RWPE2 (cell line): ENCODE results near the gene OPTC.

Source experiments
- ATAC-seq: fragments of 200-7000 bp; cut with Tn5 transposase; 3 replicates; pipeline ENCODE4 v1.9.1; 2021; ENCODE audit warnings: low read depth
- DNase-seq: peaks from one replicate; pipeline ENCODE4 v3.0.0-alpha.2; 2020; ENCODE audit warnings: low spot score
- H3K27ac ChIP-seq: fragments of 450-650 bp; 2 replicates; pipeline ENCODE4 v1.5.1; 2017; ENCODE audit warnings: mild to moderate bottlenecking; ENCODE audit not compliant: poor library complexity, severe bottlenecking
- H3K27me3 ChIP-seq: fragments of 250-450 bp; sonication (Bioruptor Pico); 2 replicates; pipeline ENCODE4 v1.5.1; 2021; ENCODE audit warnings: mild to moderate bottlenecking, moderate library complexity; ENCODE audit not compliant: insufficient read depth, poor library complexity, severe bottlenecking
- H3K36me3 ChIP-seq: fragments of 250-450 bp; sonication (Bioruptor Pico); 2 replicates; pipeline ENCODE4 v1.5.1; 2020; ENCODE audit warnings: low read depth, mild to moderate bottlenecking, moderate library complexity
- H3K4me1 ChIP-seq: fragments of 250-450 bp; sonication (Bioruptor Pico); 2 replicates; pipeline ENCODE4 v1.5.1; 2021; ENCODE audit warnings: mild to moderate bottlenecking, moderate library complexity; ENCODE audit not compliant: insufficient read depth, poor library complexity, severe bottlenecking
- H3K4me3 ChIP-seq: fragments of 250-450 bp; sonication (Bioruptor Pico); 2 replicates; pipeline ENCODE4 v1.5.1; 2021; ENCODE audit warnings: mild to moderate bottlenecking, moderate library complexity; ENCODE audit not compliant: severe bottlenecking
- H3K9me3 ChIP-seq: fragments of 250-450 bp; sonication (Bioruptor Pico); 2 replicates; pipeline ENCODE4 v1.5.1; 2021; ENCODE audit warnings: mild to moderate bottlenecking, moderate library complexity; ENCODE audit not compliant: severe bottlenecking
- CTCF ChIP-seq: fragments of 450-650 bp; IDR thresholded peaks from one replicate; pipeline ENCODE4 v1.5.1; 2017; ENCODE audit warnings: mild to moderate bottlenecking, moderate library complexity; ENCODE audit not compliant: poor library complexity, severe bottlenecking

The OPTC gene

GRCh38 chr1:203526572-203526971 lies 32.6 kb downstream of the OPTC start:
- no peaks in the 10 kb centered on the region for H3K27me3 ChIP-seq
- H3K36me3 ChIP-seq: no peaks in the 10 kb centered on the region
- no peaks in the 10 kb centered on the region for H3K9me3 ChIP-seq
- ATAC-seq: peak; percentile 86
- DNase-seq: no peak
- no peak overlapping the region for H3K4me3 ChIP-seq
- no peak overlapping the region for H3K27ac ChIP-seq
- no peak for TF ChIP-seq CTCF
- peaks cover 7% of the 10 kb centered on the region for H3K4me1 ChIP-seq

- H3K36me3 ChIP-seq: no peaks in the 10 kb centered on the region
- H3K4me1 ChIP-seq: peaks cover 7% of the 10 kb centered on the region
- DNase-seq (no peak), ATAC-seq (no peak)
- no peaks in the 10 kb centered on the region for H3K9me3 ChIP-seq
- H3K27me3 ChIP-seq: no peaks in the 10 kb centered on the region
- H3K27ac ChIP-seq: no peak overlapping the region
- no peak for TF ChIP-seq CTCF
- H3K4me3 ChIP-seq: no peak overlapping the region
Measured at GRCh38 chr1:203527013-203527412, 33.1 kb downstream of the OPTC start.

GRCh38 chr1:203528063-203528462 lies 34.1 kb downstream of the OPTC start:
- Histone ChIP-seq H3K27ac (no peak overlapping the region), H3K27me3 (no peaks in the 10 kb centered on the region), H3K4me1 (peaks cover 7% of the 10 kb centered on the region), H3K9me3 (no peaks in the 10 kb centered on the region), H3K4me3 (no peak overlapping the region), H3K36me3 (no peaks in the 10 kb centered on the region)
- no peak for TF ChIP-seq CTCF
- no peak for DNase-seq
- no peak for ATAC-seq

- no peaks in the 10 kb centered on the region for H3K27me3 ChIP-seq
- peaks cover 12% of the 10 kb centered on the region for H3K4me1 ChIP-seq
- ATAC-seq: no peak
- H3K27ac ChIP-seq: no peak overlapping the region
- H3K36me3 ChIP-seq: no peaks in the 10 kb centered on the region
- TF ChIP-seq CTCF: no peak
- no peaks in the 10 kb centered on the region for H3K9me3 ChIP-seq
- DNase-seq: no peak
- H3K4me3 ChIP-seq: no peak overlapping the region
Measured at GRCh38 chr1:203528976-203529835, 35.3 kb downstream of the OPTC start.

- Histone ChIP-seq H3K36me3 (no peaks in the 10 kb centered on the region), H3K27ac (no peak overlapping the region), H3K9me3 (no peaks in the 10 kb centered on the region), H3K27me3 (no peaks in the 10 kb centered on the region), H3K4me1 (peaks cover 25% of the 10 kb centered on the region), H3K4me3 (no peak overlapping the region)
- no peak for TF ChIP-seq CTCF
- ATAC-seq: no peak
- no peak for DNase-seq
Measured at GRCh38 chr1:203531063-203531462, 37.1 kb downstream of the OPTC start.
